Measurements from ENCODE around the gene BICRAL.

BICRAL gene

DNA sequence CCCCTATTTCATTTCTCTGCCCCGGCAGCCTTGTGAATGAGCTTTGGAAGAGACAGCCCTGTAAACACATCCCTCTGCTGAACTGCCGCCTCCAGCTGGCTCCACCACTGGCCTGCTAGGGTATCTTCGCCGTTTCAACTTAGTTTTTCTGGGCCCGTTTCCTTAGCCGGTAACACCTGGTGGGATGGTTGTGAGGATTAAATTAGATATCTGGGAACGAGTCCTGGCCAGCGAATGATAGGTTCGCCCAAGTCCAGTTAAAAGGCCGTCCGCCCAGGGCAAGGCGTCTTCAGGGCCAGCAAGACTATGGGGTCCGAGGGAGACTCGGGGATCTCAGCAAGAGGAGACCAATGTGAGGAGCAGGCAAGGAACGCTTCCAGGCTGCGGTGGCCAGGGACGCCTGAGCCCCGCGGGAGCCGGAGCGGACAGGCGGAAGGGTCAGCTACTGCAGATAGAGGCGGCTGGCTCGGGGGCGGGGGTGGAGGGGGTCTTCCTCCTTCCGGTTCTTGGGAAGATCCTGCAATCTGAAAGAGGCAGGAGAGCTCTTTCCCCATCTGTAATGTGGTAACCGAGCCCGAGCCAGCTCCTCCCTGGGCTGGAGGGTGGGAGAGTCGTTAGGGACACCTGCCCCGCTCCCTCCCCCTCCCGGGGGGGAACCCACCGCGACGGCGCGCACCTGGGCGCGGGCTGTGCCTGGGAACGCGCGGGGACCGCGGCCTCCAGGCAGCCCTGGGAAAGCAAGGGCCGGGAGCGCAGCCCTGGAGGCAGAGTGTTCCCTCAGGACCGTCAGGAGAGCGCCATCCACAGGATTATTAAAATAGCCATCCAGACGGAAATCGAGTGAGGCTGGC lies 129.5 kb downstream of the BICRAL start:
- DNase-seq (ENCODE audit: low read depth, low spot score), result no peak
- Histone ChIP-seq H3K27ac (ENCODE audit: low read length) (no peak overlapping the region), H3K36me3 (ENCODE audit: control insufficient read depth, insufficient read depth, low read length) (no peaks in the 10 kb centered on the region), H3K4me1 (ENCODE audit: control insufficient read depth, insufficient read depth, low read length) (no peaks in the 10 kb centered on the region), H3K4me3 (ENCODE audit: low read length) (peak overlapping the region; percentile 75; the same call in 1 of the 2 replicates), H3K9me3 (ENCODE audit: control insufficient read depth, insufficient read depth, low read length) (no peaks in the 10 kb centered on the region), H3K27me3 (ENCODE audit: control insufficient read depth, insufficient read depth, low read length) (no peaks in the 10 kb centered on the region)
- WGBS (ENCODE audit: insufficient coverage, insufficient read length), result no CpG with 5 or more reads among the region's 49 CpGs

- WGBS (ENCODE audit: insufficient coverage, insufficient read length), result no CpG with 5 or more reads among the region's 4 CpGs
- no peaks in the 10 kb centered on the region for H3K9me3 ChIP-seq (ENCODE audit: control insufficient read depth, insufficient read depth, low read length)
- no peaks in the 10 kb centered on the region for H3K4me1 ChIP-seq (ENCODE audit: control insufficient read depth, insufficient read depth, low read length)
- H3K27ac ChIP-seq (ENCODE audit: low read length), result no peak overlapping the region
- no peaks in the 10 kb centered on the region for H3K27me3 ChIP-seq (ENCODE audit: control insufficient read depth, insufficient read depth, low read length)
- no peak overlapping the region for H3K4me3 ChIP-seq (ENCODE audit: low read length)
- no peaks in the 10 kb centered on the region for H3K36me3 ChIP-seq (ENCODE audit: control insufficient read depth, insufficient read depth, low read length)
- DNase-seq (ENCODE audit: low read depth, low spot score), result no peak
Observed at GRCh38 chr6:42914546-42914945, 132.7 kb downstream of the BICRAL start.

DNA sequence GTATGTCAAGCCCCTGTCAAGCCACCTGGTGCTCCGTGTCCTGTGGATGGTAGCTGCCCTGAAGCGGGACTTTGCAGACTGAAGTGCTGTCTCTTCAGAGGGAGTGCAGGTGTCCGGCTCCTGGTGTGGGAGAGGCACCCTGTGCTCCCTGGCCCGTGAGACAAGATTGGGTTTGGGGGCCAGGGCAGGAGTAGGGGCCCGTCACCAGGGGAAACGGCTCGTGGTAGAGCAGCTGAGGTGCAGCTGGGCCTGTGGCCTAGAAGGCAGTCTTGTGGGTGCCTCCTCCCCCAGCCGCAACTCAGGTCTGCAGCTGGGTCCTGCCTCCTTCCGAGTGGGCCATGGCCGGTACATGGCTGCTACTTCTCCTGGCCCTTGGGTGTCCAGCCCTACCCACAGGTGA lies 133.9 kb downstream of the BICRAL start, which contains the start of gene PTCRA:
Gene PTCRA (plus strand): TSS at position 322 of the 400 bp plus-strand sequence. CDS start 17 bp downstream, at position 339.
- Histone ChIP-seq H3K36me3 (ENCODE audit: control insufficient read depth, insufficient read depth, low read length) (no peaks in the 10 kb centered on the region), H3K27ac (ENCODE audit: low read length) (no peak within 1 kb of the TSS), H3K9me3 (ENCODE audit: control insufficient read depth, insufficient read depth, low read length) (no peaks in the 10 kb centered on the region), H3K27me3 (ENCODE audit: control insufficient read depth, insufficient read depth, low read length) (no peaks in the 10 kb centered on the region), H3K4me3 (ENCODE audit: low read length) (no peak within 1 kb of the TSS), H3K4me1 (ENCODE audit: control insufficient read depth, insufficient read depth, low read length) (no peaks in the 10 kb centered on the region)
- DNase-seq (ENCODE audit: low read depth, low spot score), result no peak
- WGBS (ENCODE audit: insufficient coverage, insufficient read length), result no CpG with 5 or more reads among the region's 10 CpGs

- Histone ChIP-seq H3K36me3 (ENCODE audit: control insufficient read depth, insufficient read depth, low read length) (no peaks in the 10 kb centered on the region), H3K4me1 (ENCODE audit: control insufficient read depth, insufficient read depth, low read length) (no peaks in the 10 kb centered on the region), H3K9me3 (ENCODE audit: control insufficient read depth, insufficient read depth, low read length) (no peaks in the 10 kb centered on the region), H3K4me3 (ENCODE audit: low read length) (no peak overlapping the region), H3K27ac (ENCODE audit: low read length) (no peak overlapping the region), H3K27me3 (ENCODE audit: control insufficient read depth, insufficient read depth, low read length) (no peaks in the 10 kb centered on the region)
- no CpG with 5 or more reads among the region's 1 CpG for WGBS (ENCODE audit: insufficient coverage, insufficient read length)
- DNase-seq (ENCODE audit: low read depth, low spot score), result no peak
Observed at GRCh38 chr6:42916288-42916687, 134.4 kb downstream of the BICRAL start.
